GM21423 (cell line): ENCODE measurements around the gene SHC1.

ENCODE experiments used
- ATAC-seq: cut with Tn5 transposase; IDR thresholded peaks from one replicate; pipeline ENCODE4 v1.9.1; 2021; ENCODE audit warnings: mild to moderate bottlenecking, moderate library complexity; ENCODE audit not compliant: unreplicated experiment

SHC1 gene

DNA sequence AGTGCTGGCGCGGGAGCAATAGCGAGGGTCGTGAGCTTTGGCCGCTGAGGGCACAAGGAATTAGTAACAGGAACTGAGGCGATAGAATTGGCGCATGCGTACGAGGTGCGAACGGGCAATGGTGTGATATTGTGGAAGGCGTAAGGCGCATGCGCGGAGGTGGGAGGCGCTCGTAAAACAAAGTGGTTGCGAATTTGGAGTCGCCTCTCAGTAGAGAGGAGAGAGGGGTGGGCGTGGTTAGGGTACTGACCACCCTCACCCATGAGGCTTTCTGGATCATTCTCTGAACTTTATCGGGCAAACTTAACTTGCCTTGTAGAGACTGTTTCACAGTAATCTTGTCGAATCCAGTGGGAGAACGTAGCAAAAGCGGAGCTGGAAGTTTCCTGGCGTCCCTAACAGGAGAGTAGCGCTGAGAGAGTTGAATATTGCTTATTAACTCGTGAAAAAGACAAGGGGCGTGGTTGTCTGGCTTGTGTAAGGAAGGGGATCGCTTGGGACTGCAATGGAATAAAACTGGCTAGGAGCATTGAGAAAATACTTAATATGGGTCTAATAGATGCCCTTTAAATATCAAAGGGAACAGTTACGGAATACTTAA lies 4.4 kb upstream of the SHC1 start:
- ATAC-seq, result peak; percentile 36

DNA sequence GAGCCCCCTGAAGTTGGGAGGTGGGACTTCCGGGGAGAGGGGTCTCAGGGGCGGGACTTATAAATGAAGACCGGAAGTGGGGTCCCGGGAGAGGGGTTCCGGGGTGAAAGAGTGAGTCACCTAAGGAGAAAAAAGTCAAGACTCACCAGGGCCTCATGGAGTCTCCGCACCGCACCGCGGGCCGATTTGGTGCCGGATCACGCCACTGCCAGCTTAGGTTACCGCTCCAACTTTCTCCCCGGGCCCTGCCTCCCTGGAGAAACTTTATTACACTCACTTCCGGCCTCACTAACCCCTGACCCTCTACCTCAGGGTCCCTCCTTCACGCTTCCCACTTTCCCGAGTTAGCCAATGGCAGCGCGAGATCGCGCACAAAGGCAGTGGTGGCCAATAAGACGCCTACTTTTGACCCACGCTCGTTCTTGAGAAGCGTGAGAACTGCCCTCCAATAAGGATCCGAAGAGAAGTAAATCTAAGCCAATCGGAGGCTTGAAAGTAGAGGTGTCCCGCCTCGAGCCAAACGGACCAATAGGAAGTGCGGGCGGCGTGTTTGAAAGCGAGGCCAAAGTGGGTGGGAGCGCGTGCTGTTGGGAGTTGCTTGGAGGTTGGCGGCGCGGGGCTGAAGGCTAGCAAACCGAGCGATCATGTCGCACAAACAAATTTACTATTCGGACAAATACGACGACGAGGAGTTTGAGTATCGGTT lies 3.7 kb upstream of the SHC1 start, which contains the start of gene CKS1B:
Gene CKS1B (plus strand): TSS at position 580 of the 706 bp plus-strand sequence. CDS start 65 bp downstream, at position 645.
- peak; percentile 80 for ATAC-seq

DNA sequence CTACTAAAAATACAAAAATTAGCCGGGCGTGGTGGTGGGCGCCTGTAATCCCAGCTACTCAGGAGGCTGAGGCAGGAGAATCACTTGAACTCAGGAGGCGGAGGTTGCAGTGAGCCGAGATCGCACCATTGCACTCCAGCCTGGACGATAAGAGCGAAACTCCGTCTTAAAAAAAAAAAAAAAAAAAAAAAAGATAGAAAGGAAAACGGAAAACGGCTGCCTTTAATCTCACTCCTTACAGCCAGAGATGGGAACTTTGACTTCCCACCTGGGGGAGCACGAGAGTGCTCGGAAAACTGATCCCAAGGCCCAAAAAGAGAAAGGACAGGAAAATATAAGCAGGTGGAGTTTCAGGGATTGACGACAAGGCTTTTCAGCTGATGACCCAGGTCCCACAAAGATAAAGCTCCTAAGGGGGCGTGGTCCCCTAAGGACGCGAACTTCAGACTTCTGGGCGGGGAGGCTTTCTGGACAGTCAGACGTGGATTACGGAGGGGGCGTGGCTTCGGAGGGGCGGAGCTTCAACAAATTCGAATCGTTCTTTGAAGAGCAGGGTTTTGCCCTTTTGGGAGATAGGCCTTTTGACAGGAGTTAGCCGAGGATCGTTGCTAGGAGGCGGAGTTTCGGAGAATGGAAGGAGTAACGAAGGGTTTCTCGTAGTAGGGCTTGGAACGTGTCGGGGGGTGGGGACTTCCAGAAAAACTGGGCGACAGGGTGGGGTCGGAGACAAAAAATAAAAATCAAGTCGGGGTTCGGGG lies 3.0 kb upstream of the SHC1 start:
- ATAC-seq, result peak; percentile 22

DNA sequence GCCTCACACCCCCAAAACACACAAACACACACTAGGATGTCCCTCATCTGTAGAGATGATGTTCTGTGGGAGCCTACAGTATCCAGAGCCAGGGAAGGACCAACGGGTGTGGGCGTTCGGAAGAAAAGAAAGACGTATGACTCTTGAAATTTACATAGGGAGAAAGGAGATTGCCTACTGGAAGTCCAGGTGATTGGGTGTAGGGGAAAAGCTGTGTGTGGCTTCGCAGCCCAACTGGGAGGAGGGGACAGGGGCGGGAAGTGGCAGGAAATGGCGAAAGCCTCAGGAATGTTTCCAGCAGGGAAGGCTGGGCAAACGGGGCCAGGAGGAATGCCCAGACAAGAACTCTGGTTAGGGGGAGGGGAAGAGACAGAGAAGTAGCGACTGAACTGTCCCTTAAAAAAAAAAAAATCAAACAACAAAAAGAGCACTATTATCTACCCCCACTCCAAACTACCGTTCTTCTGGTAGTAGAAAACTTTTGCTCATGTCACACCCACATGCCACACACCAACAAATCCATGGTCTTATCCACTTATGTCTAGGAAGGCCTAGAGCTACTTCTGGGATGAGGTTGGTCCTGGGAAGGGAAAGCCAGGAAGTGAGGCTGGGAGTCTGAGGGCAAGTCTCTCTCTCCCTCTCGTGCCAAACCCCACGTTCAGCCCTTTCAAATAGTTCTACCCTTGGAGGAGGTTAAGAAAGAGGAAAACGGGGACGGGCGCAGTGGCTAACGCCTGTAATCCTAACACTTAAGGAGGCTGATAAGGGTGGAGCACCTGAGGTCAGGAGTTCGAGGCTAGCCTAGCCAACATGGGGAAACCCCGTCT lies 2.2 kb upstream of the SHC1 start:
- ATAC-seq, result no peak

DNA sequence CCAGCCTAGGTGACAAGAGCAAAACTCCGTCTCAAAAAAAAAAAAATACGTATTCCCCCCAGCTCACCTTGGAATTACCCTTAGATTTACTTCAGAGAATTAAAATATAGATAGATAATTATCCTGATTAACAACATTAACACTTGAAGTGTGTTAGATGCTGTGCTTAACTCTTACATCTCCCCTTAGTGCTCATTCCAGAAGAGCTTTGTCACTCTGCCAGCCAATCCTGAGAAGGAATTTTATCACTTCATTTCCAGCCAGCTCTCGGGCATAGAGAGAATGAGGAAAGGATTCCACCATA lies 1.6 kb upstream of the SHC1 start:
- ATAC-seq, result no peak

DNA sequence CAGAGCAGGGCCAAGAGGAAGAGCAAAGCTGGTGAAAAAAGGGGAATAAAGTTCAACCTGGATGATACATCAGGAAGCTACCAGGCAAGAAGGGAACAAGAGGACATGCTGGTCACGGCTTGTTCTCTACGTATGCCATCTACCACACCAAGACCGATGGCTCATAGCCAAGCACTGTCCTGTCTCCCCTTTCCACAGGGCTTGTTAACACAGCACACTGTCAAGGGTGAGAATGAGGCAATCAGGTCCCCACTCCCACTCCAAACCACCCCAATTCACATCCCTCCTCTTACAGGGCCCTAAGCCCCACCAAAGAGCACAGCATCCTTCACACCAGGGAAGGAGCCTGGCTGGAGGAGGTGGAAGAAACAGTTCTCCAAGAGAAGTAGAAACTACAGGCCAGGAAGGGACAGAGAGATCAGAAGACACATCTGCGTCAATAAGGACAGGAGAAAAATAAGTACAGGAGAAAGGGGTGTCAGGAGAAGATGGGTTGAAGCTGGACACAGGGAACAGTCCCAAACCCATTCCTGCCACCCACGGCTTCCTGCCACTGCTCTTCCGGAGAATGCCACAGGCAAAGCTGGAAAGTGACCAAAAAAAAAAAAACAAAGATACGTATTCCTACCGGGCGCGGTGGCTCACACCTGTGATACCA lies 923 bp upstream of the SHC1 start:
- ATAC-seq, result no peak

DNA sequence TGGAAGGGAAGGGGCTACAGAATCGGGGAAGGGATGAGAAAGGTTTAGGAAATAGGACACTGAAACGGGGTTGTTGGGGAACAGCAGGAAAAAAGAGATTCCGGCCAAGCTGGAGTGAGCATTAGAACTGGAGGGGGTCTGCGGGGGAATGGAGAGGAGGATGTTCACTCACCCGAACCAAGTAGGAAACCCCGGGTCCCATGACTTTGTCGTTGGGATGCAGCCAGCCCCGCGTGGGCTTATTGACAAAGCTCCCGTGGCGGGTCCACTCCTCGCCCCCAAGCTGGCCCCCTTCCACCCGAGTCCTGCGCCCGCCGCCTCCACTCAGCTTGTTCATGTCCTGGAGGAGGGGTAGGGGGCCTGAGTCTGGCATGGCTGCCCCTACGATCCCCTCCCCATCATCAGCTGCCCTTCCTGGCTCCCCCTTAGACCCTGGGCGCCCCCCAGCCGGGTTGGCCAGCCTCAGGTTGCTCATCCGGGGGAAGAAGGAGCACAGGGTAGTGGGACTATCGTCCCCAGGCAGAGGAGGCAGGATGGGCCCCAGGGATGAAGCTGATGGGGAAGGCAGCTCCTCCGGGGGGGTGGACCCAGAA lies 591 bp downstream of the SHC1 start:
- ATAC-seq, result no peak

DNA sequence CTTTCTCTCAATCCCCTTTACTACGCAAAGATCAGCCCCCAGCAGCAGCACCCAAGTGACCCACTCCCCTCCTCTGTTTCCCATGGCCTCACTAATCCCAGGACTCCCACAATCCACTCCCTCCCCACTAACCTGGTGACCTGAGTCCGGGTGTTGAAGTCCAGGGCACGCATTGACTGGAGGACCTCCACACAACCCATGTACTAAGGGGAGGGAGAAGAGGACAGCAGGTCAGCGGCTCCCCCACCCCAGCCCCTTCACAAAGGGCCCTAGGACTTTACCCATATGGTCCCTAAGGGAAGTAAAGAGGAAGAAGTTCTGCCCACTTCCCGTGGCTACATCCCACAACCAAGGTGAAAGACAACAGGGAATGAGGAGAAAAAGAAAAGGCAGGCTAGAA lies 1.3 kb downstream of the SHC1 start:
- ATAC-seq, result no peak

DNA sequence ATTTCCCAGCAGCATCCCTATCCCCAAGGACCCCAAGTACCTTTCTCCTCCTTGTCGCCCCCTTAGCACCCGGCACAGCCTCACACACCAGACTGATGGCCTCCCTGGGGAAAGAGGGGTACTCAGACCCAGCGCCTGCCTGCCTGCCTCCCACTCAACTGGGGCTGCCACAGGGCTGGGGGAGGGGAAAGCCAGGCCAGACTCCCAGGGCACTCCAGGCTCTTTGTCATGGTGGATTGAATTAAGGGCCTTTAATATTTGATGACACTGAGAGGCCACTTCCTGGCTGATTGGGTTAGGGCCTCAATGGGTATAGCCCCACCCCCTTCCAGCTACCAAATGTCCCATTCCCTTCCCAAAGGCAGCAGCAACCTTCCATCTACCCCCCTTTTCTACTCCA lies 1.8 kb downstream of the SHC1 start:
- no peak for ATAC-seq

DNA sequence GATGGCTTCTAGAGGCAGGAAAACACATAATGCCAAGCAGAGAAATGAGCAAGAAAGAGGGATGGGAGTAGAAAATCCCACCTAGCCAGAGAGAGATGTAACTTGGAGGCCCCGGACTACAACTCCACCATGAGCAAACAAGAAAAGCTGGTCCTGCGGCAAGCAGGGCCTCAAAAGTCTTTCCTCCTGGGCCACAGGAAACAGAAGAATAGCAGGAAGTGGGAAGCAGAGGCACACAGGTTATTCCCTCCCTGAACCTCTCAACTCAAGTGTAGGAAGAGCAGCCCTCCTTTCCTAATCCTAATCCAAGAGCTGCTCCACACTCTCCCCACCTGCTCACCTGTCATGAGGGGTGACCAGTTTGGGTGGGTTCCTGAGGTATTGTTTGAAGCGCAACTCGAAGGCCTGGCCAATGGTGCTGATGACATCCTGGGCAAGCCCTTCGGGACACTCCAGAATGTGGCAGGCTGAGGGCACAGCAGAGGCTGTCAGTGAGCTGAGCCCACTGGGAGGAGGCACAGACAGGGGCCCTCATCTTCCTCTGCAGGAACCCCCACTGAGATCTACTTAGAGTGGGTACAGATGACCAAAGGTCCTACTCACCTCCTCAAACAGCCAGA lies 3.1 kb downstream of the SHC1 start:
- no peak for ATAC-seq

DNA sequence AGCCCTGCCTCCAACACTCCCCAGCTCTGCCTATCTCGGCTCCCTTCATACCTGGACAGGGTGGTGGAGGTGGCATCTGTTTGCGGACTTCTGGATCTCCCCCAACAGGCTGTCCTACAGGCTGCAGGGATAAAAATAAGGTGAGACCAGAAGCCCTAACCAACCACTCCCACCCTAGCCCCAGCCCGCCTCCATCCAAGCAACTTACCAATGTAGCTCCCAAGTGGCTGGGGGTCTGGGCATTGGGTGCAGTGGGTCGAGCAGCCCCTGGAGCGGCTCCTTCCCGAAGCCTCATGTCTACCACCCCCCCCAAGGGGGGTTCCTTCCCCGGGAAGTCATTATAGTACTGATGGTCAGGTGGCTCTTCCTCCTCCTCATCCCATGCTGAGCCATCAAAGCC lies 4.4 kb downstream of the SHC1 start:
- no peak for ATAC-seq

DNA sequence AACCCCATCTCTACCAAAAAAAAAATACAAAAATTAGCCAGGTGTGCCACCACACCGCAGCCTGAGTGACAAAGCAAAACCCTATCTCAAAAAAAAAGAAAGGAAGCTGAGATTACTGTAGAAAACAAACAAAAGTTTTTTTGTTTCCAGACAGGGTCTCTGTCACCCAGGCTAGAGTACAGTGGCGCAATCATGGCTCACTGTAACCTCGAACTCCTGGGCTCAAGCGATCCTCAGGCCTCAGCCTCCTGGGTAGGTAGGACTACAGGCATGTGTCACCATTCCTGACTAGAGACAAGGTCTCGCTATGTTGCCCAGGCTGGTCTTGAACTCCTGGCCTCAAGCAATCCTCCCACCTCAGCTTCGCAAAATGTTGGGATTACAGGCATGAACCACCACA lies 6.2 kb downstream of the SHC1 start:
- ATAC-seq, result no peak

DNA sequence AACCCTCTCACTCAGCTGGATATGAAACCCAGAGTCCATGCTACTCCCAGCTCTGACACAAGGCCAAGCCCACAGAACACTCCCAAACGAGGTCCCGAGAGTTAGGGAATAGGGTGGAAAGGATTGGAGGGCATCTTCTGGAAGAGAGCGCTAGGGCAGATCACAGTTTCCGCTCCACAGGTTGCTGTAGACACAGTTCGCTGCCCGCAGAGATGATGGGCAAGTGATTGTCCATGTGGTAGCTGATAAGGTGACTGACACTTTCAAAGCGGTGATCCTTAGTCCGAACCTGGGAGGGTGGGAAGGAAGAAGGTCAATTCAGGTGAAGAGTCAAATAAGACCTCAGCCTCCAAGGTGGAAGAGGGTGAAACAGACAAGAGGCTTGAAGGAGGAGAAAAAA lies 6.9 kb downstream of the SHC1 start:
- ATAC-seq, result no peak

DNA sequence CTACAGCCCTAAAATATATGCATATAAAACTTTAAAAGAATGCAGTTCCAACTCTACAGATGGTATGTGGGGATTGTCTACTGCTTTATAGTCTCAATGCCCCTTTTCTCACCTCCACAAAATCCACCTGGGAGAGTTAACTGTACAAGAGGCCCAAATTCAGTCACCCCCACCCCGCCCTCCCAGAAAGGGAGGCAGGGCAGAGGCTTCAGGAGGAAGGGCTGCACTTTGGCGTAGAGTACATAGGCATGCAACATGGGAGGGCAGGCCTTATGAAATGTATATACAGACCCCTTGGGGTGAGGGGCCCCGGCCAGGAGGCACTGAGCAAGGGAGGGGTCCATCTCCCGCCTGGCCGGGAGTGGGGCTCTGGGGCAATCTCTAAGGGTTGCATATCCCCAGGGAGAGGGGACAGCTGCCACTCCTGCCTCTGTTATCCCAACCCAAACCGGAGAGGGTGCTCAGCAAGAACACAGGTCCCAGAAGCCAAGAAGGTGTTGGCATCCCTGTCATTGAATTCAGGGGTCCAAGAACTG lies 7.7 kb downstream of the SHC1 start:
- no peak for ATAC-seq

DNA sequence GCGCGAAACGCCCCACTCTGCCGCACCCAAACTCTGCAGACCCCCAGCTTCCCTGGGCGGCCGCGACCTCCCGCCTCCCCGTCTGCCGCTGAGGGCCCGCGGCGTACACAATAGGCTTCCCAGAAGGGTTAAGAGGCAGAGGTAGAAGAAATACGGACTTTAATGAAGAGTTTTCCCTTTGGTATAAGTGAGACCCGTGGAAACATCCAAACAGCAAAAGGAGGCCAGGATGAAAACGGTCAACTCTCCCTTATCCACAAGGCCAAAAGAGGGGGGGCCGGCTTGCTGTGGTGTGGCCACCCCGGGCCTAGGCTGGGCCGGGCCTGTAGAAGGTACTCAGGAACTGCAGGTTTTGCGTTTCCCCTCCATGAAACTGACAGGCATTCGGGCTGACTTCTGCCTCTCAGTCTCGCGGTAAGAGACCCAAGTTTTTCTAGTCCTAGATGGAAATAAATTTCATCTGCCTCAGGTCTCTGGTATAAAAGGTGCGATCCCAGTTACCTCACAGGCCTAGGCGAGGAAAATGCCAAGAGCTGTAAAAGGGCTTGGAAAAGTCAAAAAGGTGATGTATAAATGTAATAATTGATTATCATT lies 8.3 kb downstream of the SHC1 start:
- no peak for ATAC-seq

DNA sequence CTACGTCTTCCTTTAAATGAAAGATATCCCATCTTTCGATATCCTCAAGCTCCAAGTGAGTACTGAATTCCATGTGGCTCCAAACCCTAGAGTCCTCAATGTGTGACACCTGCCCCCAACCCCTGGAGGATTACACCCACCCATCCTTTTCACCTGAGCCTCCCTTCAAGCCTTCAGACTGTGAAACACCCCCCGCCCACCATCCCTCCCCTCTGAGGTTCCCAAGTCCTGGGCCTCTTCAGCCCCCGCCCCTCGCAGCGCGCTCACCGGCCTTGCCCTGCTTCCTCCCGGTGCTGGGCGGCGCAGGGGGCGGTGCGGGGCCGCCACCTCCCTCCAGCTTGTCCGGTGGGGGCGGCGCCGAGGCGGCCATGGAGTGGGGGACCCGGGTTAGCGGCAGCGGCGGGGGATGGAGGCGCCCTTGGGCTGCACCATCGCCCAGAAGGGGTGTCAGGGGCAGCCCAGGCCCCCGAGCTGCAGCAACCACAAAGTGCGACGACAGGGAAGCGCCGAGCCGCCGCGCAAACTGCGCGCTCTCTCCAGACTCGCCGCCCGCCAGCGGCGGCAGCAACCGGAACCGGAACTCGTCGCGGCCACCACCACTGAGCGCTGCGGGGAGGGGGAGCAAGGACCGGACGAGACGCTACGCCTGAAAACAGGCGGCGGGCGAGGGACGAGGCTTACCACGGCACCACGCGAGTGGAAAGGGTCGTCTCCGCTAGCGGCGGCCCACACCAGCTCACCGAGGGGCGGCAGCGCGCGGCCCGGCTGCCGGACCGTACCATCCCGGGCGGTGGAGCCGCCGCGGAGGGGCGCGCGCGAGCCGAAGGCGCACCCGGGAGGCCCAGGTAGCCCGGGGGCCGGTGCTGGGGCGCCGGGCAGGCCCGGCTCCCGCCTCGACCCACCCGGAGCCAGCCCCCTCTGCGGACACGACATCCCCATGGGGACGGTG lies 9.1 kb downstream of the SHC1 start, which contains the start of gene PYGO2:
Gene PYGO2 (minus strand): TSS at position 576 of the 949 bp plus-strand sequence. CDS start 206 bp downstream, at position 370.
- ATAC-seq, result peak; percentile 67

DNA sequence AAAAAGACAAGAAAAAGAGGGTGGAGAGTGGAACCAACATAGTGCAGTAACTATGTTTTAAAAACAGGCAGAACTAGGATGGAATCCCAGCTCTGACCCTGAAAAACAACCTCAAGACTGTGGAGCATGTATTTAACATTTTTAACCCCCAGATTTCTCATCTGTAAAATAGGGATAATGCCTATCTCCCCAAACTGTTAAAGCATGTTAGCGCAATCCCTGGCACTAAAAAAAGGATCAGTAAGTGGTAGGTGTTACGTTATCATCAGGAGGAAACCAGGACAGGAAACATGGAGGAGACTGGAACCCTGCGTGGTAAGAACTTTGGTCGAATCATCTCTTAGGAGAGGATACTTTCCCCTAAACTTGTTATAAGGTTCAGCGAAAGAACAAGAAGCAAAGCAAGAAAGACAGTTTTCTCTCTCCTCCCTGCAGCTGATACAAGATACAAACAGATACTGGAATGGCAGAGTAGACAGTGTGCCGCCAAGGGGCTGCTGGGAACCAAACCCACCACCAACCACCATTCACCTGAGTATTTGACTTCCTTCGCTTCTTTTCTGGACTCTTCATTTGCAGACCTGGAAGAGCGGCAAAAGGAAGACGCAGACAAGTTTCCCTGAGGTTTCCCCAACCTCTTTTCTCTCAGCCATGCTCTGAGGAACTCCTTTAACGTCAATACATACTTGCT lies 10.0 kb downstream of the SHC1 start:
- ATAC-seq, result no peak

DNA sequence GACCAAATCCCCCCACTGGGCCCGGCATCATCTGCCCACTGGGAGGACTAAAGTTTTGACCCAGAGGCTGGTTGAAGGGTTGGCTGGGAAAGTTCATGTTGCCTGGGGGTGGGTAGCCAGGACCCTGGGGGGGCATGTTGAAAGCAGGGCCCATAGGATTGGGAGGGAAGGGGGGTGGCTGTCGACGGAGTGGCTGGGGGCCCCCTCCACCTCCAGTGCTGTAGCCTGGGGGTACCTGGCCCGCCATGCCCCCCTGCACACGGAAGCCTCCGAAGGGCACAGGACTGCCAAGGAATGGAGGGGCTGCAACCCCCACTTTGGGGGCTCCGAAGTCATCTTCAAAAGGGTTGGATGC lies 11.1 kb downstream of the SHC1 start:
- ATAC-seq, result no peak
